ENCODE results near the gene ARHGAP31. TPM values are rescaled to one million over a fixed set of nuclear protein-coding genes. Genes with fewer than 3 reads are reported as not detected.
"Not testable (repeated sequence)": the region's sequence is repeated elsewhere in the genome, so short reads cannot be mapped to it uniquely, and the experiment has no call there.

ARHGAP31 gene
- total RNA-seq, 1 donor from 2014 or later = 20.7 TPM

- DNase-seq (ENCODE audit: low read depth in 2 of 2) = no peak
These were observed 1.9 kb downstream of the ARHGAP31 start for GRCh38 chr3:119295816-119296726.

- no peak for DNase-seq (ENCODE audit: low read depth in 2 of 2)
These were observed 2.5 kb downstream of the ARHGAP31 start for GRCh38 chr3:119296727-119297122.

- DNase-seq (ENCODE audit: low read depth in 2 of 2) = peak in 1 of 2 donors; percentile 52
These were observed 3.0 kb downstream of the ARHGAP31 start for GRCh38 chr3:119297169-119297568.

- no peak for DNase-seq (ENCODE audit: low read depth in 2 of 2)
These were observed 4.4 kb downstream of the ARHGAP31 start for GRCh38 chr3:119298565-119298941.

- DNase-seq (ENCODE audit: low read depth in 2 of 2) = no peak
These were observed 6.8 kb downstream of the ARHGAP31 start for GRCh38 chr3:119300991-119301391.

GRCh38 chr3:119301662-119302061 lies 7.5 kb downstream of the ARHGAP31 start:
- DNase-seq (ENCODE audit: low read depth in 2 of 2) = no peak

- DNase-seq (ENCODE audit: low read depth in 2 of 2) = no peak
These were observed 8.7 kb downstream of the ARHGAP31 start for GRCh38 chr3:119302697-119303551.

- DNase-seq (ENCODE audit: low read depth in 2 of 2) = no peak
These were observed 10.1 kb downstream of the ARHGAP31 start for GRCh38 chr3:119304201-119304713.

- DNase-seq (ENCODE audit: low read depth in 2 of 2) = peak; percentile 79 to 85
These were observed 11.1 kb downstream of the ARHGAP31 start for GRCh38 chr3:119305286-119305685.

GRCh38 chr3:119306378-119306777 lies 12.2 kb downstream of the ARHGAP31 start:
- not testable (repeated sequence) for DNase-seq (ENCODE audit: low read depth in 2 of 2)

- no peak for DNase-seq (ENCODE audit: low read depth in 2 of 2)
These were observed 14.2 kb downstream of the ARHGAP31 start for GRCh38 chr3:119308355-119308754.

GRCh38 chr3:119309591-119309990 lies 15.4 kb downstream of the ARHGAP31 start:
- DNase-seq (ENCODE audit: low read depth in 2 of 2) = no peak

- DNase-seq (ENCODE audit: low read depth in 2 of 2) = no peak
These were observed 15.9 kb downstream of the ARHGAP31 start for GRCh38 chr3:119310071-119310470.

GRCh38 chr3:119311081-119311925 lies 17.1 kb downstream of the ARHGAP31 start:
- peak in 1 of 2 donors; percentile 56 for DNase-seq (ENCODE audit: low read depth in 2 of 2)

GRCh38 chr3:119313461-119313860 lies 19.3 kb downstream of the ARHGAP31 start:
- DNase-seq (ENCODE audit: low read depth in 2 of 2) = no peak

- peak in 1 of 2 donors; percentile 39 for DNase-seq (ENCODE audit: low read depth in 2 of 2)
These were observed 20.6 kb downstream of the ARHGAP31 start for GRCh38 chr3:119314821-119315220.

- DNase-seq (ENCODE audit: low read depth in 2 of 2) = no peak
These were observed 21.6 kb downstream of the ARHGAP31 start for GRCh38 chr3:119315600-119316312.

- DNase-seq (ENCODE audit: low read depth in 2 of 2) = no peak
These were observed 22.1 kb downstream of the ARHGAP31 start for GRCh38 chr3:119316313-119316670.

- no peak for DNase-seq (ENCODE audit: low read depth in 2 of 2)
These were observed 24.7 kb downstream of the ARHGAP31 start for GRCh38 chr3:119318876-119319275.

- DNase-seq (ENCODE audit: low read depth in 2 of 2) = no peak
These were observed 25.1 kb downstream of the ARHGAP31 start for GRCh38 chr3:119319311-119319710.

GRCh38 chr3:119320785-119321184 lies 26.6 kb downstream of the ARHGAP31 start:
- not testable (repeated sequence) for DNase-seq (ENCODE audit: low read depth in 2 of 2)

Measured in dermis microvascular lymphatic vessel endothelial cell (primary cell).